GM12878 (cell line): ENCODE results near the gene ETNK1. TPM values are rescaled to one million over a fixed set of nuclear protein-coding genes. Genes with fewer than 3 reads are reported as not detected.
A peak's percentile ranks its signal among the peaks of the same experiment; 100 is the strongest.

Experiments used
- ATAC-seq: fragments of 200-7000 bp; cut with Tn5 transposase; 3 replicates; pipeline ENCODE4 v1.9.1; 2020; ENCODE audit warnings: mild to moderate bottlenecking, moderate library complexity
- BruUV-seq: library from RNA; stranded (reverse); fragments of 400-500 nt; replicated peaks from 2 replicates; lab custom pipeline; 2021; lab: Mats Ljungman, UMichigan
- CTCF ChIA-PET: fragments of 300-600 bp; sonication (Branson Sonifier 250); formaldehyde crosslinking; extraction: SDS; loops from one replicate; lab custom pipeline; 2021; ENCODE audit warnings: inconsistent platforms; lab: Yijun Ruan, JAX
- POLR2A ChIA-PET: fragments of 350-600 bp; formaldehyde crosslinking; extraction: SDS; loops from one replicate; lab custom pipeline; 2021; ENCODE audit warnings: inconsistent platforms; lab: Charles Lee
- RAD21 ChIA-PET: fragments of 300-600 bp; sonication (Branson Sonifier 250); formaldehyde crosslinking; loops from one replicate; lab custom pipeline; 2023; ENCODE audit warnings: antibody characterized with exemption; ENCODE audit not compliant: unreplicated experiment; lab: Charles Lee
- SMC1A ChIA-PET: fragments of 300-600 bp; sonication (Branson Sonifier 250); formaldehyde crosslinking; loops from one replicate; lab custom pipeline; 2023; ENCODE audit not compliant: unreplicated experiment, uncharacterized antibody; lab: Charles Lee
- DNase-seq: peaks from one replicate; pipeline ENCODE4 v3.0.0-alpha.2; 2011; ENCODE audit warnings: low read depth, low spot score
- FAIRE-seq: peaks from 3 replicates; lab custom pipeline; 2011; peaks lifted over from hg19 to GRCh38; lab: Jason Lieb, UNC
- H2AFZ ChIP-seq: 2 replicates; pipeline ENCODE4 v1.6.0; 2011; ENCODE audit warnings: low read depth, low read length, control low read depth; ENCODE audit not compliant: control insufficient read depth
- H3K27ac ChIP-seq: 2 replicates; pipeline ENCODE4 v1.5.1; 2011; ENCODE audit warnings: control low read depth; ENCODE audit not compliant: control insufficient read depth, insufficient read depth
- H3K27me3 ChIP-seq, 2 experiments: replicated peaks in 1 of 2; 2 replicates each; pipeline versions ENCODE4 v1.6.0 to v1.6.1; 2011; ENCODE audit warnings: low read length in 1 of 2; ENCODE audit not compliant: control insufficient read depth in 2 of 2, insufficient read depth in 2 of 2
- H3K36me3 ChIP-seq, 2 experiments: 2 replicates each; pipeline ENCODE4 v1.5.1; 2011; ENCODE audit warnings: low read length in 1 of 2; ENCODE audit not compliant: control insufficient read depth in 2 of 2, insufficient read depth in 2 of 2
- H3K4me1 ChIP-seq: 2 replicates; pipeline ENCODE4 v1.6.1; 2011; ENCODE audit warnings: mild to moderate bottlenecking, low read length, moderate library complexity, mixed read lengths; ENCODE audit not compliant: control insufficient read depth, insufficient read depth
- H3K4me2 ChIP-seq: 2 replicates; pipeline ENCODE4 v1.6.0; 2011; ENCODE audit warnings: control low read depth; ENCODE audit not compliant: control insufficient read depth, insufficient read depth
- H3K4me3 ChIP-seq: fragments of 200-600 bp; sonication (generic); 2 replicates; pipeline ENCODE4 v1.5.1; 2016
- H3K79me2 ChIP-seq: 2 replicates; pipeline ENCODE4 v1.6.0; 2011; ENCODE audit warnings: low read length; ENCODE audit not compliant: control insufficient read depth, insufficient read depth
- H3K9ac ChIP-seq: 2 replicates; pipeline ENCODE4 v1.8.0; 2011; ENCODE audit warnings: low read length, control low read depth, mixed read lengths; ENCODE audit not compliant: control insufficient read depth, insufficient read depth
- H3K9me3 ChIP-seq: replicated peaks from 3 replicates; pipeline ENCODE4 v1.5.1; 2011; ENCODE audit warnings: mild to moderate bottlenecking, low read length; ENCODE audit not compliant: control insufficient read depth, insufficient read depth
- H4K20me1 ChIP-seq: 2 replicates; pipeline ENCODE4 v1.6.0; 2011; ENCODE audit not compliant: control insufficient read depth, insufficient read depth
- BCL11A ChIP-seq: IDR thresholded peaks from 2 replicates; pipeline ENCODE4 v1.6.1; 2011; ENCODE audit warnings: low read depth, low read length
- CREB1 ChIP-seq: IDR thresholded peaks from 2 replicates; pipeline ENCODE4 v1.6.1; 2012; ENCODE audit warnings: low read depth, mild to moderate bottlenecking, inconsistent platforms
- CTCF ChIP-seq, 3 experiments: IDR thresholded peaks in 2 of 3; conservative IDR thresholded peaks in 1 of 3; 2 replicates each; pipeline ENCODE4 v1.5.1; 2011; ENCODE audit warnings: low read depth in 3 of 3, low read length in 3 of 3, mild to moderate bottlenecking in 3 of 3, control low read depth in 2 of 3, moderate library complexity in 2 of 3, inconsistent platforms in 1 of 3, mixed read lengths in 1 of 3; ENCODE audit not compliant: control insufficient read depth in 2 of 3, insufficient read depth in 1 of 3; ENCODE audit errors: extremely low read depth in 1 of 3
- EP300 ChIP-seq, 2 experiments: fragments of 150-350 bp in 1 of 2; IDR thresholded peaks; 2 replicates each; pipeline ENCODE4 v1.6.1; 2011 to 2012; ENCODE audit warnings: low read depth in 2 of 2, low read length in 2 of 2, borderline replicate concordance in 1 of 2, improper control_type of control experiment in 1 of 2, inconsistent platforms in 1 of 2; ENCODE audit not compliant: control insufficient read depth in 1 of 2
- KAT2A ChIP-seq: conservative IDR thresholded peaks from 2 replicates; pipeline ENCODE4 v1.6.1; 2011; ENCODE audit warnings: low read depth, low read length; ENCODE audit not compliant: control insufficient read depth
- KLF5 ChIP-seq: fragments of 450-650 bp; IDR thresholded peaks from 2 replicates; pipeline ENCODE4 v1.6.1; 2014; ENCODE audit warnings: mild to moderate bottlenecking; ENCODE audit not compliant: partially characterized antibody
- MEF2A ChIP-seq: IDR thresholded peaks from 2 replicates; pipeline ENCODE4 v1.6.1; 2011; ENCODE audit warnings: low read depth, mild to moderate bottlenecking, low read length, moderate library complexity; ENCODE audit not compliant: insufficient read depth
- MYB ChIP-seq: fragments of 150-350 bp; IDR thresholded peaks from 2 replicates; pipeline ENCODE4 v1.6.1; 2014; ENCODE audit warnings: mild to moderate bottlenecking, low read depth, low read length, borderline replicate concordance
- NR2F1 ChIP-seq: fragments of 450-650 bp; conservative IDR thresholded peaks from 2 replicates; pipeline ENCODE4 v1.6.1; 2017; ENCODE audit warnings: mild to moderate bottlenecking
- POLR2AphosphoS5 ChIP-seq: IDR thresholded peaks from 2 replicates; pipeline ENCODE4 v1.6.1; 2011; ENCODE audit warnings: mild to moderate bottlenecking, low read length, inconsistent platforms
- RAD21 ChIP-seq: IDR thresholded peaks from 2 replicates; pipeline ENCODE4 v1.6.1; 2011; ENCODE audit warnings: mild to moderate bottlenecking, low read depth, low read length, moderate library complexity; ENCODE audit not compliant: insufficient read depth
- SIN3A ChIP-seq: IDR thresholded peaks from 2 replicates; pipeline ENCODE4 v1.6.1; 2012; ENCODE audit warnings: low read depth, low read length, improper control_type of control experiment
- SRF ChIP-seq, 2 experiments: IDR thresholded peaks; 2 replicates each; pipeline ENCODE4 v1.6.1; 2011; ENCODE audit warnings: low read depth in 2 of 2, low read length in 2 of 2, mild to moderate bottlenecking in 1 of 2, moderate library complexity in 1 of 2
- TAF1 ChIP-seq: IDR thresholded peaks from 2 replicates; pipeline ENCODE4 v1.6.1; 2011; ENCODE audit warnings: mild to moderate bottlenecking, low read depth, low read length, borderline replicate concordance
- TCF12 ChIP-seq: IDR thresholded peaks from 2 replicates; pipeline ENCODE4 v1.6.1; 2011; ENCODE audit warnings: low read depth, mild to moderate bottlenecking, low read length
- ZNF207 ChIP-seq: fragments of 450-650 bp; IDR thresholded peaks from 2 replicates; pipeline ENCODE4 v1.6.1; 2014; ENCODE audit warnings: antibody characterized with exemption, mild to moderate bottlenecking, borderline replicate concordance
- ZNF622 ChIP-seq: fragments of 450-650 bp; IDR thresholded peaks from 2 replicates; pipeline ENCODE4 v1.6.1; 2017; ENCODE audit warnings: mild to moderate bottlenecking, inconsistent platforms
- WGBS: methylation state at CpG from one replicate; pipeline ENCODE4 v1.1.6; 2016; ENCODE audit warnings: low lambda C conversion rate; ENCODE audit not compliant: insufficient replicate concordance, insufficient coverage; ENCODE audit errors: missing lambda C conversion rate; 5-methylcytosine and 5-hydroxymethylcytosine counted together
- in situ Hi-C: fragments of 300-500 bp; cut with MboI; formaldehyde crosslinking; loops from 9 replicates; pipeline ENCODE4 v1.14.3; 2018; ENCODE audit warnings: mixed read lengths
- intact Hi-C: fragments of 100-400 bp; cut with micrococcal nuclease; formaldehyde crosslinking; loops from one replicate; pipeline ENCODE4 v1.14.2; 2022; ENCODE audit not compliant: unreplicated experiment
- polyA plus RNA-seq, 11 experiments: library from polyadenylated mRNA; depleted of rRNA in 4 of 11; unstranded in 6 of 11; stranded (reverse) in 5 of 11; fragments of >200 nt; fragmentation: Nextera tagmentation in 4 of 11; fragmentation: Illumina TruSeq in 1 of 11; extraction: Ambion mirVana in 4 of 11; extraction: Trizol in 1 of 11; gene quantifications; 1 replicate in 1 of 11; 2 replicates in 10 of 11; pipeline versions ENCODE4 v1.2.1 to v1.2.3, GENCODE V29; 2011 to 2016; ENCODE audit warnings: inconsistent platforms in 2 of 11, missing spikeins in 2 of 11, low read depth in 1 of 11
- total RNA-seq, 4 experiments: library from RNA; depleted of rRNA in 3 of 4; stranded (reverse); fragments of >200 nt in 3 of 4; fragmentation: Illumina TruSeq in 1 of 4; extraction: Trizol in 1 of 4; gene quantifications; 2 replicates each; pipeline versions ENCODE4 v1.2.1 to v1.2.3, GENCODE V29; 2013 to 2021

ETNK1 gene
- total and polyA plus RNA-seq, 10 of the 15 experiments (the other 5 are each of a cell fraction or from before 2014, with no cell fraction given) = 12.3 to 69.4 (median 34.2) TPM

GRCh38 chr12:22670762-22671161, 45.8 kb downstream of the ETNK1 start:
- no peaks in the 10 kb centered on the region; the same call in 2 of the 3 replicates for H3K9me3 ChIP-seq
- BruUV-seq = no TSS peak
- no peaks in the 10 kb centered on the region for H4K20me1 ChIP-seq
- ChIA-PET SMC1A (interaction anchor here (1.1 to 2.5 kb wide), 7 partner anchors 11 to 212 kb away, joined by 3 to 7 read pairs (median 5); no protein-coding TSS in a partner anchor), CTCF (interaction anchor here (0.6 to 2.3 kb wide), 15 partner anchors 13 to 212 kb away, joined by 3 to 12 read pairs (median 6); no protein-coding TSS in a partner anchor), POLR2A (no interaction called here), RAD21 (interaction anchor here (0.6 to 1.4 kb wide), 4 partner anchors 14 to 215 kb away, joined by 3 to 6 read pairs (median 4); no protein-coding TSS in a partner anchor)
- in situ Hi-C loops (no loop called here), intact Hi-C loops (no loop called here)
- no peak for FAIRE-seq
- no peaks in the 10 kb centered on the region for H3K4me1 ChIP-seq
- H2AFZ ChIP-seq = no peak overlapping the region
- no peak overlapping the region for H3K9ac ChIP-seq
- no peak for DNase-seq
- no peaks in the 10 kb centered on the region for H3K27me3 ChIP-seq
- no peak for ATAC-seq
- H3K4me3 ChIP-seq = no peak overlapping the region
- H3K27ac ChIP-seq = no peak overlapping the region
- H3K79me2 ChIP-seq = no peaks in the 10 kb centered on the region
- no peak overlapping the region for H3K4me2 ChIP-seq
- H3K36me3 ChIP-seq = peaks cover 0 to 13% of the 10 kb centered on the region in 2 experiments; a peak in 2 of 4 replicates
- no peak for TF ChIP-seq KAT2A
- peak; percentile 19; the same call in 1 of the 2 replicates for TF ChIP-seq RAD21
- TF ChIP-seq SRF (IDR thresholded peaks at IDR 0.05; ENCODE audit: low read depth in 2 of 2, low read length in 2 of 2) = no peak

- no peak for ATAC-seq
- CTCF ChIA-PET = interaction anchor here (0.6 to 2.9 kb wide), 5 partner anchors 11 to 213 kb away, joined by 3 to 17 read pairs (median 4); no protein-coding TSS in a partner anchor
- TF ChIP-seq KLF5 (no peak), TAF1 (no peak), EP300 (IDR thresholded peaks at IDR 0.05; ENCODE audit: borderline replicate concordance in 1 of 2, control insufficient read depth in 1 of 2, low read depth in 2 of 2, low read length in 2 of 2) (no peak), MYB (no peak), BCL11A (no peak), POLR2AphosphoS5 (no peak), NR2F1 (no peak), MEF2A (no peak), ZNF207 (no peak), SIN3A (no peak), TCF12 (no peak), CTCF (IDR thresholded peaks at IDR 0.05 in 2 of 3, conservative IDR thresholded peaks at IDR 0.05 in 1 of 3; ENCODE audit: control insufficient read depth in 2 of 3, extremely low read depth in 1 of 3, insufficient read depth in 1 of 3, low read depth in 3 of 3, low read length in 3 of 3) (no peak), CREB1 (no peak), ZNF622 (no peak)
Measured at GRCh38 chr12:22672951-22673350, 48.0 kb downstream of the ETNK1 start.

More at GRCh38 chr12:22672951-22673350, 48.0 kb downstream of the ETNK1 start:
- H3K36me3 ChIP-seq = peaks cover 0 to 16% of the 10 kb centered on the region in 2 experiments; a peak in 1 of 4 replicates
- H3K27ac ChIP-seq = no peak overlapping the region
- ChIA-PET SMC1A (interaction anchor here (1.3 to 2.5 kb wide), 3 partner anchors 11 to 155 kb away, joined by 3 to 6 read pairs (median 6); no protein-coding TSS in a partner anchor), RAD21 (interaction anchor here (0.9 kb wide), 1 partner anchor 213 kb away, joined by 3 read pairs; no protein-coding TSS in a partner anchor), POLR2A (interaction anchor here (1.2 kb wide), 1 partner anchor 115 kb away, joined by 4 read pairs; no protein-coding TSS in a partner anchor)
- H3K9ac ChIP-seq = no peak overlapping the region
- WGBS = 97% methylated on average over 3 of the region's 3 CpGs
- no peaks in the 10 kb centered on the region for H3K4me1 ChIP-seq
- no peak overlapping the region for H3K4me3 ChIP-seq
- H3K9me3 ChIP-seq = no peaks in the 10 kb centered on the region; the same call in 2 of the 3 replicates
- no peaks in the 10 kb centered on the region for H4K20me1 ChIP-seq
- in situ Hi-C loops (no loop called here), intact Hi-C loops (loop anchor here (2.0 kb wide), 1 partner anchor 14 kb away; no protein-coding TSS in a partner anchor)
- DNase-seq (no peak), FAIRE-seq (no peak)
- H3K27me3 ChIP-seq = no peaks in the 10 kb centered on the region
- no peaks in the 10 kb centered on the region for H3K79me2 ChIP-seq
- H3K4me2 ChIP-seq = no peak overlapping the region
- BruUV-seq = no TSS peak
- no peak overlapping the region for H2AFZ ChIP-seq
